ENCODE data around the gene CDC45.

Gene CDC45

GRCh38 chr22:19448076-19448607, 31.6 kb upstream of the CDC45 start:
- DNase-seq (ENCODE audit: low read depth) = no peak

- DNase-seq (ENCODE audit: low read depth) = no peak
Observed at GRCh38 chr22:19448739-19449421, 30.8 kb upstream of the CDC45 start.

- DNase-seq (ENCODE audit: low read depth) = no peak
Observed at GRCh38 chr22:19449422-19449767, 30.3 kb upstream of the CDC45 start.

- DNase-seq (ENCODE audit: low read depth) = no peak
Observed at GRCh38 chr22:19450363-19451175, 29.2 kb upstream of the CDC45 start.

GRCh38 chr22:19451570-19451969, 28.1 kb upstream of the CDC45 start:
- DNase-seq (ENCODE audit: low read depth) = no peak

- no peak for DNase-seq (ENCODE audit: low read depth)
Observed at GRCh38 chr22:19453718-19454117, 26.0 kb upstream of the CDC45 start.

- no peak for DNase-seq (ENCODE audit: low read depth)
Observed at GRCh38 chr22:19454156-19454555, 25.6 kb upstream of the CDC45 start.

GRCh38 chr22:19455033-19455432, 24.7 kb upstream of the CDC45 start:
- no peak for DNase-seq (ENCODE audit: low read depth)

GRCh38 chr22:19455585-19456370, 23.9 kb upstream of the CDC45 start:
- no peak for DNase-seq (ENCODE audit: low read depth)

GRCh38 chr22:19456541-19456940, 23.2 kb upstream of the CDC45 start:
- no peak for DNase-seq (ENCODE audit: low read depth)

- no peak for DNase-seq (ENCODE audit: low read depth)
Observed at GRCh38 chr22:19457828-19458428, 21.8 kb upstream of the CDC45 start.

GRCh38 chr22:19460036-19460435, 19.7 kb upstream of the CDC45 start:
- no peak for DNase-seq (ENCODE audit: low read depth)

- no peak for DNase-seq (ENCODE audit: low read depth)
Observed at GRCh38 chr22:19461506-19461905, 18.2 kb upstream of the CDC45 start.

GRCh38 chr22:19463008-19463407, 16.7 kb upstream of the CDC45 start:
- DNase-seq (ENCODE audit: low read depth) = no peak

- no peak for DNase-seq (ENCODE audit: low read depth)
Observed at GRCh38 chr22:19463491-19464469, 15.9 kb upstream of the CDC45 start.

- no peak for DNase-seq (ENCODE audit: low read depth)
Observed at GRCh38 chr22:19464546-19464945, 15.2 kb upstream of the CDC45 start.

- DNase-seq (ENCODE audit: low read depth) = no peak
Observed at GRCh38 chr22:19464975-19465374, 14.7 kb upstream of the CDC45 start.

- no peak for DNase-seq (ENCODE audit: low read depth)
Observed at GRCh38 chr22:19466126-19466716, 13.5 kb upstream of the CDC45 start.

GRCh38 chr22:19466848-19467752, 12.6 kb upstream of the CDC45 start:
- DNase-seq (ENCODE audit: low read depth) = no peak

GRCh38 chr22:19467912-19468311, 11.8 kb upstream of the CDC45 start:
- no peak for DNase-seq (ENCODE audit: low read depth)

Data from activated T-helper 1 cell treated with Interleukin-2 at 50 U/mL for 16 hours (primary cell).